Activated CD8-positive, alpha-beta memory T cell treated with anti-CD3 and anti-CD28 coated beads for 4 hours (primary cell): Measurements from ENCODE around the gene IQCF2.
"Not testable (repeated sequence)": the region's sequence is repeated elsewhere in the genome, so short reads cannot be mapped to it uniquely, and the experiment has no call there.

Experiments
- DNase-seq, 2 donors: peaks; one replicate each; pipeline ENCODE4 v3.0.0-alpha.2; 2020; ENCODE audit warnings: low read depth in 2 of 2

Gene IQCF2

DNA sequence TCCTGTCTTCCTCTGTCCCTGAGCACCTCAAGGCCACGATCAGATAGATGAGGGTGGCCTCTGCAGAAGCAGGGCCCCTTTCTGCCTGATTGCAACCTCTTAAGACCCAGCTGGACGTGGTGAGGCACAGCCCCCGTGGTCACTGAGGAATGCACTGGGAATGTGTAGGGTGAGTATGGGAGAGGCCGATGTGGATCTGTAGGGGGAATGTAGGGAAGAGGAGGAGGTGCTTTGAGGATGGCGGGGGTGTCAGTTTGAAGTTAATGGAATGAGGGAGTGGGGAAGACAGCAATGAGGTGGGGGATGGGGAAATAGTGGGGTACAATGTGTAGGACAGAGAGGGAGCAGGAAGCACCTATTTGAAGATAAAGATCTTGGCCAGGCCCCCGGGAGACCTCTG is 14.8 kb downstream of the IQCF2 start:
- no peak for DNase-seq

- no peak for DNase-seq
These were observed 18.5 kb downstream of the IQCF2 start for GRCh38 chr3:51879937-51880336.

- no peak for DNase-seq
These were observed 25.0 kb downstream of the IQCF2 start for GRCh38 chr3:51886447-51886846.

GRCh38 chr3:51887620-51888019 is 26.2 kb downstream of the IQCF2 start:
- no peak for DNase-seq

DNA sequence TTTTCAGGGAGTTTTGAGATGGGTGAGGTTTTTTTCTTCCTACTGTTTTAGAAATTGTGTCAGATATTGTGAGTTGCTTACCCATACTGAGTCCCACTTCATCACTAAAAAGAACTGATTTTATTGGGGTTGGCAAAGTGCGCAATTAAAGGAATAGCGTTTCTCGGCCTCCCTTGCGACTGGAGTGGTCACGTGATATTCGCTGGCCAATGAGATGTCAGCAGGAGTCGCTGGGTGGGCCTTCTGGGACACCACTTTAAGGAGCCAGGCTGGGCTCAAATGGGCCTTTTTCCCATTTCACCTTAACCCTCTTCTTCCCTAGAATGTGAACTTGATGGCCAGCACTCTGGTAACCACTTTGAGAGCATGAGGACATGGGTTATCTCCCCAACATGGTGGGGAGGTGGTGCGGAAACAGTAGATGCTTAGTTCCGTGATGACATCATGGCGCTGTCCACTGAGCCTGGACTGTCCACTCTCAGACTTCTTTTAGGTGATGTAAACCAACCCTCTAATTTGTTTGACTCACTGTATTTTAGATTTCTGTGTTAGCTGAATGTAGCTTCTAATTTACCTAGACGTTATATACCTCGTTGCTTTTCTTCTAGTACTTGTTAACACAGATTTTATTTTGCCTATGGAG is 27.2 kb downstream of the IQCF2 start:
- DNase-seq: no peak

DNA sequence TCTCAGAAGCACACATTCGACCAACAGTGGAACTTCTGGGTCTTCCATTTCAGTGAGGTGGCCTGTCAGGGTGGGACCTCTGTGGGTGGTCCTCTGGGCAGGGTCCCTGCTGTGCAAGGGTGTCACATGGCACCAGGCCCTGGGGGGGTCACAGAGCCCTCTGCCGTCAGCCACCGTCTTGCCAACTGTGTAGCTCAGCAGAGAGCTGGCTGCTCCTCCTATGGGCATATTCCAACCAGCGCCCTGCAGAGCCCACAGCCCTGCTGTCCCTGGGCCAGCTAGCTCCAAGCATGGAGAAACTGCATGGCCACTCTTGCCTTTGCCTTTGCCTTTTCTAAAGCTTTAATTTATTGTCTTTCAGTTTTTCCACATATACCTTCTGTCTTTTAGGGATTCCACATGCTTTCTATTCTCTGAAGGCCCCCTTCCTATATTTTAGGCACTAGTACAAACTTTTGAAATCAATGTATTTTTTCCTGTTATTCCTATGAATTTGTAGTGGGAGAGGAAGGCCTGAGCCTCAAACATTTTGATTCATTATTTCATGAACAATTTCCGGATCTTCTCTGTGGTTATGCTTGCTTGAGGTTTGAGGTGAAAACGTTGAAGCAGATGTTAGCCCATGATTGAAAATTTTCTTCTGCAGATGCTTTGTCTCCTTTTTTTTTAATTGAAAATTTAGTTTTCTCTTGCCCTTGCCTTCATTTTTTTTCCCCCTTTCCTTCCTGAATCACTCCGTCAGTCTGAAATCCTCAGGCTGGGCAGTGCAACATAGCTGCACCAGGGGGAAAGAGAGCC is 30.0 kb downstream of the IQCF2 start:
- DNase-seq: no peak

DNA sequence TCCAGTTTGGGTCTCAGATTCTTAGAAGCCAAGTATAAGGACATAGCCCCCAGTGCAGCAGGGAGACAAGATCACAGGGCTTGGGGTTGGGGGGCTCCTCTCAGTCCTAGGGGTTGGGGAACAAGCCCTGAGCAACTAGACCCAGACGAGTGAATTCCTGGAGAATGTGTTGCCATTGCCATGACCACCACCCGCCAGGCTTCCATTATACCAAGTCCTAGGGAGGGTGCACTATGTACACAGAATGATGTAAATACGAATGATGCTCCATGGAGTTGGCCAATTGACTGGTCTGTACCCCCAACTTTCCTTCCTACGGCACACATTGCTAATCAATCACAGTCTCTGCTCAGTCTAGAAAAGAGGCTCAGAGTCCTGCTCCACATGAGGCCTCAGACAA is 33.0 kb downstream of the IQCF2 start:
- no peak for DNase-seq

DNA sequence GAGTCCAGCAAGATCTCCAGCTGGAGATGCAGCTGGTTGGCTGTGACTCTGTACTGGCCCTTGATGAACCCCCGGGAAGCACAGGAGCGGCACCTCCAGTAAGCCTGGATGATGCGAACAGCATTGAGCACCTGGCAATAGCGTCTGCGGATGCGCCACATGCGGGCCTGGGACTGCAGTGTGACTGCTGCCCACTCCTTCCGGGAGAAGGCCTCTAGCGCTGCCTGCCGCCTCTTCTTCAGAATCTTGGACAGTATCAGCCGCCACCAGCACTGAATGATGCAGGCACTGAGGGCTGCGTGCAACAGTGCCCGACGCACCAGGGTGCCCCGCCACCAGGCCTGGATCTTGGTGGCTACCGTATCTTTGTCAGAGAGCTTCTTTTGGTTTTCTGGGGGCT is 33.5 kb downstream of the IQCF2 start:
- DNase-seq: no peak

DNA sequence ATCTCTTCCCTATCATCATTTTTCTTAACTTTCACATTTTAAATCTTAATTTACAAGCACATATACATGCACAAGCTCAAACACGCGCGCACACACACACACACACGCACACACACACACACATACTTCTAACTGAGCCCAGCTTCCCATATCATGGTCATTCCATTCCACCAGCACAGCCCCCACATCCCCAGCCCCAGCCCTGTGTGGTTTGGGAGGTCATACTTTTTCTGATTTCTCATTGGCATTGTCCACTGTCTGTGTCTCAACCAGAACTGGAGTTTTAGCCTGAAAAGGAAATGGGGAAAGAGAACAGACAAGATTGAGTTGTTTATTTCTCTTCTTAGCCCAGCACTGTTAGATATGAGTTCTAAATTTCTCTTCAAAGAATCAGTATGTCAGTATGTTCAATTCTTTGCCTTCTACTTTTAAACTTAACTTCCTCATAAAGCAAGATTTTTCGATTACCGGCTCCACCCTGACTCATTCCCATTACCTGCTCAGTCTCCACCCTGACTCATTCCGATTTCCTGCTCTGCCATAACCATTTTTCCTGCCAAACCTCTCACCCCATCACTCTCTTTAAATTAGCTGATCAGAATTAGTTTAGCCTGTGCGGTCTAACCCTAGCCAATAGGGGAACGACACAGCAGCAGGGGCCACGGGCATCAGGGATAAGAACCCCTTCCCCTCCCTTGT is 35.3 kb downstream of the IQCF2 start:
- no peak for DNase-seq

DNA sequence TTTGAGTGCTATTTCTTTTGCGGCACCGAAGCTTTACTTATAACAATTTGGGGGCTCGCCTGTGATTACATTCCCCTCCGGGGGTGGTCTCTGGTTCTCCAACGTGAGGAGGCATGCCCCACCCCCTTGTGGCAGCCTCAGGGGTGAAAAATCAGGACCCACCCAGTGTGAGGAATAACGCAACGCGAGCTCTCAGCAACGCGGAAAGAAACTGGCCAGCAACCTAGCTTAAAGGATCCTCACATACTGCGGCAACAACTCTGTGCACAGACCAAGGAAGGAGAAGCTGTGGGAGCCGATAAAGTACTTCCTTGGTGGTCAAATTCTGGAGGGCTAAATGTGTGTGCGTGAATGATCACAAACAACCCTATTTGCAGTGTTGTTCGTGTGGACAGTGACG is 36.0 kb downstream of the IQCF2 start:
- no peak for DNase-seq

DNA sequence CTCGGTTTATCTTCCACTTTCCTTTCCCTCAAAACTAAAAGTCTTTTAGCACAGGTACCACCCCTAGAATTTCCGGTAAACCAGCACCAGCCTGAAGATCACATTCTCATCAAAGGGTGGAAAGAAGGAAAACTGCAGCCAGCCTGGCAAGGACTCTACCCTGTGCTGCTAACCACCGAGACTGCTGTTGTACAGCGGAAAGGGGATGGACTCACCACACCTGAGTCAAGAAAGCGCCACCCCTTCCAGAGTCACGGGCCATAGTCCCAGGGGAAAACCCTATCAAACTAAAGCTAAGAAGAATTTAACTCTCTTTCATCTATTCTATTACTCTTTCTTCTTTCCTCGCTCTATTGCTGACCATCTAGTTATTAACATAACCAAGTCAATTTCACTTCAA is 38.6 kb downstream of the IQCF2 start:
- not testable (repeated sequence) for DNase-seq

DNA sequence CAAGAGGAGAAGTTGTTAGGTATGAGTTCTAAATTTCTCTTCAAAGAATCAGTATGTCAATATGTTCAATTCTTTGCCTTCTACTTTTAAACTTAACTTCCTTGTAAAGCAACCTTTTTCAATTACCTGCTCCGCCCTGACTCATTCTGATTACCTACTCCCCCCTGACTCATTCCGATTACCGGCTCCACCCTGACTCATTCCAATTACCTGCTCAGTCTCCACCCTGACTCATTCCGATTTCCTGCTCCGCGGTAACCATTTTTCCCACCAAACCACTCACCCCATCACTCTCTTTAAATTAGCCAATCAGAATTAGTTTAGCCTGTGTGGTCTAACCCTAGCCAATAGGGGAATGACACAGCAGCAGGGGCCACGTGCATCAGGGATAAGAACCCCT is 40.9 kb downstream of the IQCF2 start:
- not testable (repeated sequence) for DNase-seq

DNA sequence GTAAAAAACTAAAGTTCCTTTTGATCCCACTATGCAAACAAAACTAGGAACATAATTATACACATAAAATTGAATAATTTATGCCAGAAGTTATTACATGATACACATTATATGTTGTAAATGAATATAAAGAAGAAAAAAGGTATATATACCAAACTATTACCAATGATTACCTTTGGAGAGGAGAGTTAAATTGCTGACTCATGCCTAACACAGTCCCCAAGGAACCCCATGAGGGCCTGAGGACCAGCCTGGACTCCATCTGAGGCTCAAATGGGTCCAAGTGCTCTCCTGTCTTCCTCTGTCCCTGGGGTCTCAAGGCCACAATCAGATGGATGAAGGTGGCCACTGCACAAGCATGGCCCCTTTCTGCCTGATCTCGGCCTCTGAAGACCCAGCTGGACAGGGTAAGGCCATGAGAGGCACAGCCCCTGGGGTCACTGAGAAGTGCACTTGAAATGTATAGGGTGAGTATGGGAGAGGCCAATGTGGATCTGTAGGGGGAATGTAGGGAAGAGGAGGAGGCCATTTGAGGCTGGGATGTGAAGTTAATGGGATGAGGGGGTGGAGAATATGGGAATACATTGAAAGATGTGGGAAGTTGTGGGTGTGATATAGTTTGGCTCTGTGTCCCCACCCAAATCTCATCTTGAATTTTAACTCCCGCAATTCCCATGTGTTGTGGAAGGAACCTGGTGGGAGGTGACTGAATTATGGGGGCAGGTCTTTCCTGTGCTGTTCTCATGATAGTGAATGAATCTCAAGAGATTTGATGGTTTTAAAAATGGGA is 42.8 kb downstream of the IQCF2 start:
- DNase-seq: no peak

- DNase-seq: no peak
These were observed 46.6 kb downstream of the IQCF2 start for GRCh38 chr3:51908026-51908425.
